HepG2 (cell line): ENCODE measurements around the gene SPEM2. TPM values are rescaled to one million over a fixed set of nuclear protein-coding genes. Genes with fewer than 3 reads are reported as not detected.
A peak's percentile ranks its signal among the peaks of the same experiment; 100 is the strongest.

ENCODE experiments used
- ATAC-seq: fragments of 200-7000 bp; cut with Tn5 transposase; 3 replicates; pipeline ENCODE4 v1.9.1; 2020; ENCODE audit warnings: mild to moderate bottlenecking, moderate library complexity
- BruUV-seq: library from RNA; stranded (reverse); fragments of 400-500 nt; replicated peaks from 2 replicates; lab custom pipeline; 2021; lab: Mats Ljungman, UMichigan
- CTCF ChIA-PET: fragments of 300-600 bp; formaldehyde crosslinking; extraction: SDS; loops from one replicate; lab custom pipeline; 2021; ENCODE audit warnings: low total read pairs, inconsistent platforms, low intra/inter-chr PET ratio; lab: Yijun Ruan, JAX
- POLR2A ChIA-PET: fragments of 350-600 bp; sonication (Branson Sonifier 250); formaldehyde crosslinking; loops from one replicate; lab custom pipeline; 2020; ENCODE audit warnings: antibody characterized with exemption, inconsistent platforms; lab: Yijun Ruan, JAX
- DNase-seq: peaks from one replicate; pipeline ENCODE4 v3.0.0-alpha.2; 2015; ENCODE audit warnings: low spot score
- FAIRE-seq: peaks from 3 replicates; lab custom pipeline; 2011; peaks lifted over from hg19 to GRCh38; lab: Jason Lieb, UNC
- H2AFZ ChIP-seq: one replicate; pipeline ENCODE4 v1.6.1; 2011; ENCODE audit warnings: low read length, inconsistent platforms
- H3K27ac ChIP-seq: fragments of 300-600 bp; 3 replicates; pipeline ENCODE4 v1.8.0; 2011; ENCODE audit warnings: mixed run types, mild to moderate bottlenecking, mixed read lengths, low read length, inconsistent platforms; ENCODE audit not compliant: insufficient read depth; ENCODE audit errors: extremely low read length
- H3K27me3 ChIP-seq, 2 experiments: fragments of 200-600 bp in 1 of 2; 2 replicates in 1 of 2; 3 replicates in 1 of 2; pipeline versions ENCODE4 v1.6.0 to v1.8.0; 2011; ENCODE audit warnings: low read length in 2 of 2, mild to moderate bottlenecking in 2 of 2, moderate library complexity in 2 of 2, inconsistent platforms in 1 of 2; ENCODE audit not compliant: insufficient read depth in 2 of 2, control insufficient read depth in 1 of 2
- H3K36me3 ChIP-seq, 2 experiments: fragments of 200-600 bp in 1 of 2; replicated peaks in 1 of 2; 2 replicates in 1 of 2; 3 replicates in 1 of 2; pipeline versions ENCODE4 v1.5.1 to v1.8.0; 2011; ENCODE audit warnings: low read length in 2 of 2, inconsistent platforms in 1 of 2; ENCODE audit not compliant: insufficient read depth in 2 of 2, control insufficient read depth in 1 of 2
- H3K4me1 ChIP-seq: 2 replicates; pipeline ENCODE4 v1.5.1; 2012; ENCODE audit warnings: low read length, inconsistent platforms; ENCODE audit not compliant: insufficient read depth
- H3K4me2 ChIP-seq: 2 replicates; pipeline ENCODE4 v1.6.0; 2011; ENCODE audit warnings: low read depth, low read length, inconsistent platforms
- H3K4me3 ChIP-seq, 3 experiments: fragments of 200-600 bp in 1 of 3; sonication (generic), shearing (Covaris generic) in 1 of 3; replicated peaks in 1 of 3; 2 replicates each; pipeline ENCODE4 v1.5.1; 2011 to 2016; ENCODE audit warnings: low read length in 3 of 3, inconsistent platforms in 2 of 3, low read depth in 2 of 3, mild to moderate bottlenecking in 2 of 3, control low read depth in 1 of 3, mixed read lengths in 1 of 3; ENCODE audit not compliant: insufficient read depth in 1 of 3
- H3K79me2 ChIP-seq: one replicate; pipeline ENCODE4 v1.6.1; 2011; ENCODE audit warnings: low read length, inconsistent platforms; ENCODE audit not compliant: insufficient read depth
- H3K9ac ChIP-seq: 2 replicates; pipeline ENCODE4 v1.6.0; 2011; ENCODE audit warnings: mild to moderate bottlenecking, low read depth, low read length, inconsistent platforms; ENCODE audit not compliant: insufficient read depth
- H3K9me3 ChIP-seq: 2 replicates; pipeline ENCODE4 v1.5.1; 2012; ENCODE audit warnings: mild to moderate bottlenecking, low read length
- H4K20me1 ChIP-seq: 2 replicates; pipeline ENCODE4 v1.6.0; 2011; ENCODE audit warnings: inconsistent platforms, mild to moderate bottlenecking, low read length, moderate library complexity; ENCODE audit not compliant: insufficient read depth
- CBX2 ChIP-seq, 2 experiments: fragments of 200-600 bp in 1 of 2; sonication (generic); formaldehyde crosslinking in 1 of 2; IDR thresholded peaks; 2 replicates each; pipeline versions ENCODE4 v1.7.0 to v1.8.1; 2018 to 2022; ENCODE audit warnings: low read depth in 2 of 2, low read length in 1 of 2, mild to moderate bottlenecking in 1 of 2, missing genetic modification reagents in 1 of 2
- CBX5 ChIP-seq: sonication (generic); formaldehyde crosslinking; IDR thresholded peaks from 2 replicates; pipeline ENCODE4 v1.4.0; 2020; ENCODE audit warnings: missing genetic modification reagents, borderline replicate concordance
- CHCHD3 ChIP-seq: sonication (generic); formaldehyde crosslinking; IDR thresholded peaks from 2 replicates; pipeline ENCODE4 v1.8.0; 2022; ENCODE audit warnings: mild to moderate bottlenecking, missing genetic modification reagents, moderate library complexity
- GABPA ChIP-seq, 2 experiments: IDR thresholded peaks; 2 replicates each; pipeline ENCODE4 v1.6.1; 2011 to 2016; ENCODE audit warnings: low read depth in 2 of 2, low read length in 1 of 2, missing biosample characterization in 1 of 2, missing genetic modification characterization in 1 of 2
- HDAC2 ChIP-seq: sonication (generic); formaldehyde crosslinking; IDR thresholded peaks from 2 replicates; pipeline ENCODE4 v1.4.0; 2020; ENCODE audit warnings: missing genetic modification reagents
- MAFF ChIP-seq: IDR thresholded peaks from 2 replicates; pipeline ENCODE4 v1.6.1; 2011; ENCODE audit warnings: low read depth, low read length, improper control_type of control experiment
- MAFG ChIP-seq: sonication (generic); formaldehyde crosslinking; IDR thresholded peaks from 2 replicates; pipeline ENCODE4 v1.5.1; 2020; ENCODE audit warnings: mild to moderate bottlenecking, missing genetic modification reagents
- MTA1 ChIP-seq: sonication (generic); formaldehyde crosslinking; IDR thresholded peaks from 2 replicates; pipeline ENCODE4 v1.4.0; 2020; ENCODE audit warnings: missing genetic modification reagents, mild to moderate bottlenecking, borderline replicate concordance
- RAD21 ChIP-seq: fragments of 450-650 bp; formaldehyde crosslinking; IDR thresholded peaks from 2 replicates; pipeline ENCODE4 v1.5.0; 2020; ENCODE audit warnings: mild to moderate bottlenecking
- ZBTB10 ChIP-seq: sonication (generic); formaldehyde crosslinking; IDR thresholded peaks from 2 replicates; pipeline ENCODE4 v1.4.0; 2020; ENCODE audit warnings: missing genetic modification reagents, borderline replicate concordance
- ZFP41 ChIP-seq: sonication (generic); formaldehyde crosslinking; IDR thresholded peaks from 2 replicates; pipeline ENCODE4 v1.4.0; 2020; ENCODE audit warnings: mild to moderate bottlenecking, missing genetic modification reagents, borderline replicate concordance
- ZNF432 ChIP-seq: sonication (generic); formaldehyde crosslinking; IDR thresholded peaks from 2 replicates; pipeline ENCODE4 v1.5.0; 2020; ENCODE audit warnings: missing genetic modification reagents, mild to moderate bottlenecking, borderline replicate concordance
- ZNF614 ChIP-seq: IDR thresholded peaks from 2 replicates; pipeline ENCODE4 v1.6.1; 2018; ENCODE audit warnings: missing biosample characterization, missing genetic modification reagents, inconsistent platforms, borderline replicate concordance
- ZNF629 ChIP-seq: sonication (generic); formaldehyde crosslinking; conservative IDR thresholded peaks from 2 replicates; pipeline ENCODE4 v1.5.0; 2020; ENCODE audit warnings: missing genetic modification reagents
- ZNF674 ChIP-seq: sonication (generic); formaldehyde crosslinking; IDR thresholded peaks from 2 replicates; pipeline ENCODE4 v1.5.0; 2020; ENCODE audit warnings: low read depth, mild to moderate bottlenecking, missing genetic modification reagents
- WGBS: methylation state at CpG from one replicate; pipeline ENCODE4 v1.1.6; 2017; ENCODE audit warnings: low lambda C conversion rate; 5-methylcytosine and 5-hydroxymethylcytosine counted together
- in situ Hi-C: cut with HindIII; loops from 2 replicates; pipeline ENCODE4 v1.10.0; 2017; ENCODE audit warnings: low pct_unique_long_range_greater_than_20kb; ENCODE audit not compliant: extremely low pct_ligation_motif_present
- intact Hi-C: fragments of 100-400 bp; cut with micrococcal nuclease; formaldehyde crosslinking; loops from one replicate; pipeline ENCODE4 v1.10.0; 2022; ENCODE audit not compliant: unreplicated experiment
- polyA plus RNA-seq, 8 experiments: library from polyadenylated mRNA; depleted of rRNA in 3 of 8; stranded (reverse) in 7 of 8; unstranded in 1 of 8; fragments of >200 nt; fragmentation: Illumina TruSeq in 4 of 8; extraction: Trizol in 4 of 8; gene quantifications; 2 replicates each; pipeline versions ENCODE4 v1.2.1 to v1.2.3, GENCODE V29; 2011 to 2016; ENCODE audit warnings: low read depth in 4 of 8, missing spikeins in 1 of 8, mixed read lengths in 1 of 8; ENCODE audit not compliant: insufficient read depth in 1 of 8
- total RNA-seq, 5 experiments: library from RNA; depleted of rRNA; stranded (reverse); fragments of >200 nt; fragmentation: Illumina TruSeq; extraction: Trizol; gene quantifications; 2 replicates each; pipeline ENCODE4 v1.2.3, GENCODE V29; 2016; ENCODE audit warnings: low read depth in 1 of 5
- TF ChIP-seq, protein P1 (sequence below): sonication (generic); formaldehyde crosslinking; IDR thresholded peaks from 2 replicates; pipeline ENCODE4 v1.4.0; 2020; ENCODE audit warnings: mild to moderate bottlenecking, missing genetic modification reagents
- TF ChIP-seq, protein P2 (sequence below): sonication (generic); formaldehyde crosslinking; IDR thresholded peaks from 2 replicates; pipeline ENCODE4 v1.4.0; 2020; ENCODE audit warnings: missing genetic modification reagents

Gene SPEM2
- total and polyA plus RNA-seq, 2 of the 13 experiments (the other 11 are each of a cell fraction or from before 2014, with no cell fraction given): not detected

GRCh38 chr17:7440834-7441195 lies 15.4 kb downstream of the SPEM2 start (continued):
- peak; percentile 78 for TF ChIP-seq MAFF
- TF ChIP-seq MAFG (CRISPR knock-in tag): peak; percentile 86
- TF ChIP-seq, all 625 proteins: peak for 9

DNA sequence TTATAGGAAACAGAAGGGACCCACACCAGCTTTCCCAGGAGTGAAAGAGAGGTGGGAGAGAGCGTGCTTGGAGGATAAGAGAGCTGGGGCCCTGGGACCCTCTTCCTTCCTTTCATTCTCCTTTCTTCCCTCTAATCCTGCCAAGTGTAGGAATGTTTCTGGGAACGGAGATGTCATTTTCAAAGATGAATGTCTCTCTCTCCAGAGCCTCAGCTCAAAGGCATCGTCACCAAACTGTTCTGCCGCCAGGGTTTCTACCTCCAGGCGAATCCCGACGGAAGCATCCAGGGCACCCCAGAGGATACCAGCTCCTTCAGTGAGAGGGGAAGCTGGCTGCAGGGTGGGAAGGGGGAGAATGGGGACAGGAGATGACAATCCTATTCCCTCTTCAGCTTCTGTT lies 15.8 kb downstream of the SPEM2 start:
- ChIA-PET CTCF (interaction anchor here (0.6 kb wide), 1 partner anchor 120 kb away, joined by 3 read pairs; no protein-coding TSS in a partner anchor), POLR2A (interaction anchor here (1.3 to 2.8 kb wide), 5 partner anchors 34 to 47 kb away, joined by 4 to 21 read pairs (median 7); partner anchors contain the start of genes PLSCR3, TMEM256 and ZBTB4)
- WGBS: 52% methylated on average over 7 of the region's 7 CpGs
- in situ Hi-C loops: no loop called here
- DNase-seq (no peak), ATAC-seq (no peak), FAIRE-seq (no peak)
- Histone ChIP-seq H3K4me1 (peaks cover 60% of the 10 kb centered on the region), H3K36me3 (no peaks in the 10 kb centered on the region), H3K4me2 (peak overlapping the region; percentile 94), H4K20me1 (no peaks in the 10 kb centered on the region), H3K9ac (0 out of 2 replicates have a peak overlapping the region, but pooled peaks have one; percentile 68), H3K27ac (no peak overlapping the region), H2AFZ (no peak overlapping the region), H3K9me3 (no peaks in the 10 kb centered on the region), H3K4me3 (peak overlapping the region in 1 of 3 experiments; percentile 80; a peak in 3 of 6 replicates), H3K79me2 (no peaks in the 10 kb centered on the region), H3K27me3 (peaks cover 6 to 27% of the 10 kb centered on the region in 2 experiments; a peak in 4 of 5 replicates)
- no TSS peak for BruUV-seq
- intact Hi-C loops: no loop called here
- TF ChIP-seq ZNF674 (CRISPR knock-in tag) (no peak), GABPA (IDR thresholded peaks at IDR 0.05; ENCODE audit: low read depth, low read length) (no peak), GABPA (CRISPR knock-in tag; IDR thresholded peaks at IDR 0.05; ENCODE audit: low read depth) (no peak), ZFP41 (CRISPR knock-in tag) (no peak), CBX2 (IDR thresholded peaks at IDR 0.05; ENCODE audit: low read depth, low read length) (no peak), CBX2 (CRISPR knock-in tag; IDR thresholded peaks at IDR 0.05; ENCODE audit: low read depth) (no peak), ZNF614 (CRISPR knock-in tag) (no peak), ZNF629 (CRISPR knock-in tag) (no peak), CHCHD3 (CRISPR knock-in tag) (no peak), MTA1 (CRISPR knock-in tag) (no peak), RAD21 (CRISPR knock-in tag) (no peak), HDAC2 (CRISPR knock-in tag) (no peak), CBX5 (CRISPR knock-in tag) (no peak), ZNF432 (CRISPR knock-in tag) (no peak), ZBTB10 (CRISPR knock-in tag) (no peak)
- TF ChIP-seq, protein P1, sequence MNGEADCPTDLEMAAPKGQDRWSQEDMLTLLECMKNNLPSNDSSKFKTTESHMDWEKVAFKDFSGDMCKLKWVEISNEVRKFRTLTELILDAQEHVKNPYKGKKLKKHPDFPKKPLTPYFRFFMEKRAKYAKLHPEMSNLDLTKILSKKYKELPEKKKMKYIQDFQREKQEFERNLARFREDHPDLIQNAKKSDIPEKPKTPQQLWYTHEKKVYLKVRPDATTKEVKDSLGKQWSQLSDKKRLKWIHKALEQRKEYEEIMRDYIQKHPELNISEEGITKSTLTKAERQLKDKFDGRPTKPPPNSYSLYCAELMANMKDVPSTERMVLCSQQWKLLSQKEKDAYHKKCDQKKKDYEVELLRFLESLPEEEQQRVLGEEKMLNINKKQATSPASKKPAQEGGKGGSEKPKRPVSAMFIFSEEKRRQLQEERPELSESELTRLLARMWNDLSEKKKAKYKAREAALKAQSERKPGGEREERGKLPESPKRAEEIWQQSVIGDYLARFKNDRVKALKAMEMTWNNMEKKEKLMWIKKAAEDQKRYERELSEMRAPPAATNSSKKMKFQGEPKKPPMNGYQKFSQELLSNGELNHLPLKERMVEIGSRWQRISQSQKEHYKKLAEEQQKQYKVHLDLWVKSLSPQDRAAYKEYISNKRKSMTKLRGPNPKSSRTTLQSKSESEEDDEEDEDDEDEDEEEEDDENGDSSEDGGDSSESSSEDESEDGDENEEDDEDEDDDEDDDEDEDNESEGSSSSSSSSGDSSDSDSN (CRISPR knock-in tag): no peak
- TF ChIP-seq, protein P2, sequence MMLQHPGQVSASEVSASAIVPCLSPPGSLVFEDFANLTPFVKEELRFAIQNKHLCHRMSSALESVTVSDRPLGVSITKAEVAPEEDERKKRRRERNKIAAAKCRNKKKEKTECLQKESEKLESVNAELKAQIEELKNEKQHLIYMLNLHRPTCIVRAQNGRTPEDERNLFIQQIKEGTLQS (CRISPR knock-in tag): no peak
